Measurements from ENCODE around the gene TPK1. TPM values are rescaled to one million over a fixed set of nuclear protein-coding genes. Genes with fewer than 3 reads are reported as not detected.
A peak's percentile ranks its signal among the peaks of the same experiment; 100 is the strongest.

Gene TPK1
- total RNA-seq, 1 experiment from 2014 or later: 3.1 TPM

- Histone ChIP-seq H2BK20ac (ENCODE audit: low read depth, low read length, poor library complexity, severe bottlenecking) (no peak overlapping the region), H2BK5ac (ENCODE audit: insufficient read length, low read length) (no peak overlapping the region), H3K9me3 (ENCODE audit: control insufficient read depth, low read depth, low read length) (no peaks in the 10 kb centered on the region), H3K4me1 (ENCODE audit: insufficient read depth, low read length) (no peaks in the 10 kb centered on the region), H2BK15ac (ENCODE audit: low read depth, low read length) (no peak overlapping the region), H3K23ac (ENCODE audit: insufficient read length, low read depth, low read length) (no peak overlapping the region), H3K4me2 (ENCODE audit: insufficient read depth, insufficient read length, low read length) (no peak overlapping the region), H3K23me2 (ENCODE audit: insufficient read length, low read depth, low read length, poor library complexity, severe bottlenecking) (no peaks in the 10 kb centered on the region), H3K79me2 (ENCODE audit: insufficient read depth, low read length) (no peaks in the 10 kb centered on the region), H3K27ac (ENCODE audit: insufficient read length, low read depth, low read length) (no peak overlapping the region), H3K18ac (ENCODE audit: insufficient read length, low read depth, low read length) (no peak overlapping the region), H3K56ac (ENCODE audit: insufficient read length, low read depth, low read length) (no peak overlapping the region), H2BK12ac (ENCODE audit: insufficient read length, low read depth, low read length) (no peak overlapping the region), H3K4ac (ENCODE audit: low read depth, low read length) (no peak overlapping the region), H3K27me3 (ENCODE audit: insufficient read depth, low read length) (no peaks in the 10 kb centered on the region), H3T11ph (ENCODE audit: low read length) (no peak overlapping the region), H4K8ac (replicated peaks; ENCODE audit: insufficient read length, low read depth, low read length) (no peak overlapping the region), H3K79me1 (ENCODE audit: insufficient read depth, low read depth, low read length, poor library complexity, severe bottlenecking) (no peaks in the 10 kb centered on the region), H4K20me1 (ENCODE audit: control insufficient read depth, insufficient read depth, insufficient read length) (no peaks in the 10 kb centered on the region), H4K91ac (ENCODE audit: insufficient read length, low read depth, low read length) (no peak overlapping the region), H2BK120ac (ENCODE audit: low read depth, low read length, poor library complexity, severe bottlenecking) (no peak overlapping the region), H3K14ac (ENCODE audit: insufficient read depth, low read length) (no peak overlapping the region), H2AK5ac (ENCODE audit: insufficient read length, low read length) (no peak overlapping the region), H4K5ac (ENCODE audit: insufficient read length, low read depth, low read length) (no peak overlapping the region), H3K9ac (ENCODE audit: extremely low read depth, insufficient read length, low read length) (no peak overlapping the region), H2AFZ (ENCODE audit: low read length) (no peak overlapping the region)
- peak overlapping the region in 2 of 3 experiments; percentile 22 to 26; a peak in 2 of 7 replicates for H3K27ac Mint-ChIP-seq
- TF ChIP-seq CTCF (conservative IDR thresholded peaks at IDR 0.05): no peak
- no peak for DNase-seq
- no peaks in the 10 kb centered on the region for H3K27me3 Mint-ChIP-seq (ENCODE audit: low read depth)
- no peaks in the 10 kb centered on the region for H3K9me3 Mint-ChIP-seq
- H3K36me3 Mint-ChIP-seq (ENCODE audit: insufficient read depth in 1 of 3, low read depth in 3 of 3): no peaks in the 10 kb centered on the region
- H3K4me3 Mint-ChIP-seq: no peak overlapping the region
- peaks cover 17 to 22% of the 10 kb centered on the region in 2 experiments for H3K4me1 Mint-ChIP-seq
- WGBS (ENCODE audit: extremely low coverage, insufficient read length, low lambda C conversion rate): no CpG with 5 or more reads among the region's 4 CpGs
Observed at GRCh38 chr7:144641389-144642044, 194.3 kb downstream of the TPK1 start.

All from H9 (cell line).